ENCODE measurements around the gene AOC2.

AOC2 gene

GRCh38 chr17:42798383-42799380 lies 45.7 kb upstream of the AOC2 start, which contains the start of the genes CNTD1 and COA3:
Gene CNTD1, plus strand, starts transcription at chr17:42798861. Its CDS starts 207 bp downstream, at chr17:42799068.
Gene COA3, minus strand, starts transcription at chr17:42798704. Its CDS starts 23 bp downstream, at chr17:42798681.
- no peak for TF ChIP-seq CTCF (IDR thresholded peaks at IDR 0.05; ENCODE audit: control insufficient read depth, extremely low read depth, insufficient read depth)
- H3K4me3 ChIP-seq (ENCODE audit: low read depth, low read length) = peak within 1 kb of the TSS; percentile 99
- peak; percentile 56 for DNase-seq (ENCODE audit: low read depth)

DNA sequence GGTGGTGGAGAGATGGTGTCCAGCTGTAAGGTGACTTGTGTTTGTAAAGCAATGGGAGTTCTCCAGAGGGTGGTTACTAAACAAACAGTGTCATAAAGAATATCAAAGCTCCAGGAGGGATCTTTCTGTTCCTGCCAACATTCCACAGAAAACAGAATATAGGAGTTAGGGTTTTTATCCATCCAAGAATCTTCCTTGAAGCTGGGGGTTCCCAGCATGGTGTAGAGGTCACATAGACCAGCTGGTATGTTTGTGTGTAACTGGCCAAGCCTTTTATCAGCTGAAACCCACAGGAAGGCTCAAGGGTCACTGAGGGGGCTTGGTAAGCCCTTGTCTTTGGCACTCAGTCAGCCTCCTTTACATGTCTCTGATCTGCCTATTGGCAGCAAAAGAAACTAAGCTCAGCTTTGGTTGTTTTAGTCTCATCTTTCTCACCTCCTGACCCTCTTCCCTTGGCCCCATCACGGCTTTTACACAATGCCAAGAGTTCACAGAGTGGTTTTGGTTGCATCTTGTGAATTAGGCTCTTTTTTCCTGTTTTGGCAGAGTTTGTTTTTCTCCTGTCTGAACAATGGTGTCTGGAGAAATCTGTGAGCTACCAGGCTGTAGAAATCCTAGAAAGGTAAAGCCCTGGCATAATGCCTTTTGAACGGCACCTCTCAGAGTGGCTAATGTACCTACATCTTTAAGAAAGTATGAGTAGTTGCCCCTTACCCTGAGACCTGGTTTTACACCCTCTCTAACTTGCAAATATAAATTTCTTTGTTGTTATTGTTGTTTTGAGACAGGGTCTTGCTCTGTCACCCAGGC lies 41.1 kb upstream of the AOC2 start:
- no peak for TF ChIP-seq CTCF (IDR thresholded peaks at IDR 0.05; ENCODE audit: control insufficient read depth, extremely low read depth, insufficient read depth)
- H3K4me3 ChIP-seq (ENCODE audit: low read depth, low read length) = no peak overlapping the region
- peak; percentile 38 for DNase-seq (ENCODE audit: low read depth)

GRCh38 chr17:42804918-42805367 lies 39.4 kb upstream of the AOC2 start:
- no peak overlapping the region for H3K4me3 ChIP-seq (ENCODE audit: low read depth, low read length)
- TF ChIP-seq CTCF (IDR thresholded peaks at IDR 0.05; ENCODE audit: control insufficient read depth, extremely low read depth, insufficient read depth) = no peak
- peak; percentile 98 for DNase-seq (ENCODE audit: low read depth)

DNA sequence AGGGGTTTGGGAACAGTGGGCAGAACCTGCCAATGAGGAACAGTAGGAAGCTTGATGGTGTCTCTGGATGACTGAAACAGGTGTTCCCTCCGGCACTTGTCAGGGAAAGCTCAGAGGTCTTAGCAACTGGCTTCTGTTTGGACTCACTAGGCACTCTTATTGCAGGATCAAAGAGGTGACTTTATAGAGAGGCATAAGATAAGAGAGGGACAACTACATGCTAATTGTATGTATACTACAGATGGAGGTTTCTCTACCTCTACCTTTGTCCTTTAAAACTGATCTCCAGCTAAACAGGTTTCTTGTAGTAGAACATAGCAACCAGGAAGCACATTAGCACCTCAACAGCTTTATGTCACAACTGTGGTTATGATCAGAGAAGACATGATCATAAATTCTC lies 38.1 kb upstream of the AOC2 start:
- no peak overlapping the region for H3K4me3 ChIP-seq (ENCODE audit: low read depth, low read length)
- no peak for DNase-seq (ENCODE audit: low read depth)
- no peak for TF ChIP-seq CTCF (IDR thresholded peaks at IDR 0.05; ENCODE audit: control insufficient read depth, extremely low read depth, insufficient read depth)

DNA sequence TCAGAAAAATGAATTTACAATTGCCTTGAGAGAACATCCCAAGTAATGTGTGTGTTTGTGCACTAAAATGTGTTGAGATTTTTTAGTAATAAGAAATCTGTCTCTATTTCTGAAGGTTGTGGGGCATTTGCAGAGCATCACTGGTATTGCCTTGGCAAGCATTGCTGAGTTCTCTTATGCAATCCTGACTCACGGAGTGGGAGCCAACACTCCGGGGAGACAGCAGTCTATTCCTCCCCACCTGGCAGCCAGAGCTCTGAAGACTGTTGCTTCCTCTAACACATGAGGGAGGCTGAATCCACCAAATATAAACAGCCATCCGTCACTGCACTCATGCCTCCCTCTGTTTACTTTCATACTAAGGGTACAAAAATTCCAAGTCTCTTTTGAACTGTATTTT lies 35.1 kb upstream of the AOC2 start:
- no peak for TF ChIP-seq CTCF (IDR thresholded peaks at IDR 0.05; ENCODE audit: control insufficient read depth, extremely low read depth, insufficient read depth)
- H3K4me3 ChIP-seq (ENCODE audit: low read depth, low read length) = no peak overlapping the region
- DNase-seq (ENCODE audit: low read depth) = no peak

DNA sequence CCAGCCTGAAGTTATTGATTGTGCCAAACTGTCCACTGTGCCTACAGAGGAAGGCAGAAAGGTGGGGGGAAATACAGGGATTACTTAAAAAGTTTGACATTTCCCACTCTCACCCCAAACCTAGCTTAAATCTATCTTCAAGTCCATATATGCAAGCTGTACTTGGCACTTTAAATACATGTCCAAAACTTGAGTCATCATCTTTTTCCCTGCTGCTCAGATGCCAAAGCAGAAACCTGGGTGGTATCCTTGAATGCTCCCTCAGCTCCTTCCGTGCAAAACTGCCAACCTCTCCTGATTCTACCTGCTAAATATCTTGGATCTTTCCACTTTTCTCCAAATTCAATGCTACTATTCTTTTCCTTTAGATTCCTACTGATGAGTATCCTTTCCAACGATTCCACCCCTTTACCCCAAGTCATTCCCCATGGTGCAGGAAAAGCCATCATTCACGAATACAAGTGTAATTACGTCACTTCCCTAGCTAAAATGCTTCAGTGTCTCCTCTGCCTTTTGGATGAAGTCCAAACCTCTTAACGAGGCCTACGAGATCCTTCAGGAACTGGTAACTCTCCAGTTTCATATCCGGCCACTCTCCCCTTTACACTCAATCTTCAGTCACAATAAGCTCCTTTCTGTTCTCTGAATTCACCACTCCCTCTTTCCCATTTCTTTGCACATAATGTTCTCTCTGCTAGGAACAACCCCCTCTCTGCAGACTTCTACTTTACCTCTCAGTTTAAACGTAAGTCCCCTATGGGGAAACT lies 29.6 kb upstream of the AOC2 start:
- no peak for TF ChIP-seq CTCF (IDR thresholded peaks at IDR 0.05; ENCODE audit: control insufficient read depth, extremely low read depth, insufficient read depth)
- no peak for DNase-seq (ENCODE audit: low read depth)
- H3K4me3 ChIP-seq (ENCODE audit: low read depth, low read length) = no peak overlapping the region
